Raji (cell line): Measurements from ENCODE around the gene NANS.

Experiments
- POLR2A ChIP-seq: IDR thresholded peaks from 2 replicates; pipeline ENCODE4 v1.6.1; 2011; ENCODE audit warnings: low read depth, low read length, control low read depth; ENCODE audit not compliant: insufficient read depth

NANS gene

DNA sequence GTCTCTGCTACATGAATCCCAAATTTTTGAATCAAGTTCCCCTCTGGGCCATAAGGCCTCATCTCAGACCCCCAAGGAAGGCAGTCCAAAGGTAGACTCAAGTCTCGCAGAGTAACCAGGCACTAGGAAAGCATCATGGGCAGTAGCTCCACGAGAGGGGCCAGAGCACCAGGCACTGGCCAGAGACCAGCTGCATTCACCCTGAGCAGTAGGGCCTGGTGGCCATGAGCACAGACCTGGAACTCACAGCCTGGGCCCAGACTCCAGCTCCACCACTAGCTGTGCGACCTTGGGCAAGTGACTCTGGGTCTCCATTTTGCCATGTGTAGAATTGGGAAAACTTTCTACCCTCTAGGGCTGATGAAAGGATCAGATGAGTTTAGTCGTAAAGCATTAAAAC is 28.5 kb downstream of the NANS start:
- TF ChIP-seq POLR2A, result no peak

DNA sequence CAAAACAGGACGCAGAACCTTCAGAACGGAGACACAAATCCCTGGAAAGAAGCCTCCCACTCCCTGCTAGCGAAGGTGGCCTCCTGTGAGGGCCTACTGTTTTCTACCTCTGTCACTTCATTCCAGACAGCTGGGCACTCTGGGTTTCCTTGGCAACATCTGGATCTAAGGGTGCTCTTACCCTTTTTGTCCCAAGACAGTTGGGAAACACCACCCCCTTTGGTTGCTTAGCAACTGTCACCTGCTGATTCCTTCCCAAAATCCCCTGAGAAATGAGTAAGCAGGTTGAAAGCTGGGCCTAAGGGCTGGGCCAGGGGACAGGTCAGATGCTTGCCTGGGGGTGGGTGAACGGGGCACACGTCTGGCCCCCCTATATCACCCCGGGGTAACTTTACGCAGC is 29.4 kb downstream of the NANS start:
- TF ChIP-seq POLR2A, result no peak

DNA sequence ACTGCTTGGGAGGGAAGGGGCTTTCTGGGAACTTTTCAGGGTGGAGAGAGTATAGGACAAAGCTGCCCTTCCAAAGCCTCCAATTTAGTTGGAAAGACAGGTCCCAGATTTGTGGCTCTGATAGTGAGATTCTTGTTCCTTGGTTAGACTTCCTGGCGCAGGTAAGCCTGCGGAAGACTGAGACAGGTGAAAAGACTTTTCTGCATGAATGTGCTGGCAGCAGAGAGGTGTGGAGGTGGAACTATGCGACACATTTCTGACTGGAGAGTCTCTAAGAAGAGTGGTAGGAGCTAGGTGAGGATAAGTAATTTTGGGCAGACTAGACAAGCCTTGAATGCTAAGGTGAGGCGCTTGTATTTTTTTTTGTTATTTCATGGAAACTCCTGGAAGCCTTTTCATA is 29.9 kb downstream of the NANS start:
- no peak for TF ChIP-seq POLR2A

DNA sequence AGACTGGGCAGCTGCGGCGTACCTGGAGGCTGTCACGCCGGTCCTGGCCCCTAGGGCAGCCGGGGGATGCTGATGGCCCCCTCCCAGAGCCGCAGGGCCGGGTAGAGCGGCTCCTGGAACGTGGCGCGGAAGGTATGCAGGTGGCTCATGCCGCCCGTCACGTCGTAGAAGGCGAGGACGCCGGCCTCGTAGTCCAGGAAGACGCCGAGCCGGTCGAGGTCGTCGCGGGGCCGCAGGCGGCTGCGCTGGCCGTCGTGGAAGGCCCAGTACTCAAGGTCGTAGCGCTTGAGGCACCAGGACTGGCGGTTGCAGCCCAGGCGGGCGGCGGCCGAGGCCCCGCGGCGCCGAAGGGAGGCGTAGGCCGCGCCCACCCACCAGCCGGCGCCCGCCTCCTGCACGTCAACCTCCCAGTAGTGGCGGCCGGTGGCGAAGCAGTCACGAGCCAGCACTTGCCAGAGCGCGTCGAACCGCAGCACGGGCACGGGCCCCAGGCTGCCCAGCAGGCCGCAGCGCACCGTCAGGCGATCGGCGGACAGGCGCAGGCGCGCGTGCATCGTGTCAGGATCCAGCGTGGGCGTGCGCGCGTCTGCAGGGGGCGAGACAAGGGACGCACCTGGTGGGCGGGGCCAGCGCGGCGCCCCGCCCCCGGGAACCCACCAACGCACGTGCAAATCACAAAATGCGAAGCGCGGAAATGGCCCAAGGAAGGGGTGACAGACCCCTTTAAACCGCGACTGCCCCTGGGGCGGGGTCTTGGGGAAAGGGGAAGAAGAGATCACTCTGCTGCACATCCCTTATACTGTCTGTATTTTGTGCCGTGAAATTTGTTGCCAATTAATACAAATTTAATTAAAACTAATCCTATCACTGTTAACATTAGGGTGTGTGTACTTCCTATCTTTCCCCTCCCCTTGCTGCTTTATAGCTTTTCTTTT is 31.2 kb downstream of the NANS start:
- TF ChIP-seq POLR2A, result no peak

DNA sequence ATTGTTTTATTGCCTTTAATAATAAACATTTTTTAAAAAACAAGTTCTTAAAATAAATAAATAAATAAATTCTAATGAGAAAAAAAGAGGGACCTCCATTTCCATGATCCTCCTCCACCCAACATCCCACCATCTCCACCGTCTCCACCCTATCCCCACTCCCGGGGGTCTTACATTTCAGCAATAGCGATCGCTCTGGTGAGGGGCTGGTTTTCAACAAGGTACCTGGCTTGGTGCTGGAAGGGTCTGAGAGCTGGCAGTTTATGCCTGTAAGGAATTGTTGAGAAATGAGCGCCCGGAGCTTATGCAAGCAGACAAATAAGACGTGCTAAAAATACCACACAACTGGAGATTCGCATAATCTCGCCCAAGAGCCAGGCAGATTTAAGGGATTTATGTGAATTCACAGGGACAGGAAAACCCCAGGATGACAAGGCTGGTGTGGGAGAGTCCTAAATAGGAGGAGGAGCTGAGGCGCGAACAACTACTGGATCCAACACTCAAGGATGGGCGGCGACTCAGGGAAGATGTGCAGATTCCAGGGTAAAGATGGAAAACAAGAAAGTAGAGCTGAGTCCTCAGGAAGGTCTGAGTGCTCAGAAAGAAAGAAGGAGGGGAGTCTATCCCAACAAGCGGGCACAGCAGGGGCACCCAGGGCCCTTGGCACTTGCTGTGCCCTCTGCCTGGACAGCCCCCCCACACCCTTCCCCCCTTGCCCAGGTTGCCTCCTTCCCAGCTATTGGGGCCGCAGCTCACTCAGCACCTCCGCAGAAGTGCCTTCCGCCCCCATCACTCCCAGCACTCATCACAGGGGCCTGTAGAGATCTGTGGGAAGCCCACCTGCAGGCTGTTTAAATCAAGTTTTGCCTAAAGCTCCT is 35.4 kb downstream of the NANS start:
- TF ChIP-seq POLR2A, result no peak

DNA sequence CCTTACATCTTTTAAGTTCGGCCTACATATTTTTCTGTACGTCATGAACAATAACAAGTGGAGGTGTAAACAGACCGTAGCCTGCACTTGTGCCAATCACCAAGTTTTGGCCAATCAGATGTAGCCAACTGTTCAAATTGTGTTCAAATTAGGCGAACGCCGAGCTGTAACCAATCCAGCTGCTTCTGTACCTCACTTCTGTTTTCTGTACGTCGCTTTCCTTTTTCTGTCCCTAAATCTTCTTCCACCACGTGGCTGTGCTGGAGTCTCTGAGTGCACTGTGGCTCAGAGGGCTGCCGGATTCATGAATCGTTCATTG is 36.0 kb downstream of the NANS start:
- TF ChIP-seq POLR2A, result no peak

DNA sequence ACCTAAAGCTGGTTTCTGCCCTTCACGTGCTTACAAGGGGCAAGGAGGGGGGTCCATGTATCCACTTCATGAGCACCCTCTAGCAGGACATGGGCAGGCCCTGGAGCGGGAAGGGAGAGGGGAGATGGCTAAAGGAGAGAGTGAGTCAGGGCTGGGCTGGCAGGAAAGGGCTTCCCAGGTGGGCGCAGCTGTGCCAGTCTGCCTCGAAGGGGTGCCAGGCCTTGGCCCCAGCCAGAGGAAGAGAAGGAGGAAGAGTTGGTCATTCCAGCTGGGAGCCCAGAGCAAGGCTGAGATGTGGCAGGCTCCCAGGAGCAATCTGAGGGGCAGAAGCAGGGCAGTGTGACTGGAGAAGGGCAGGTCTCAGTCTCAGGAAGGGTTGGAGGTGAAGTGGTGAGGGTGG is 37.8 kb downstream of the NANS start:
- TF ChIP-seq POLR2A, result no peak

DNA sequence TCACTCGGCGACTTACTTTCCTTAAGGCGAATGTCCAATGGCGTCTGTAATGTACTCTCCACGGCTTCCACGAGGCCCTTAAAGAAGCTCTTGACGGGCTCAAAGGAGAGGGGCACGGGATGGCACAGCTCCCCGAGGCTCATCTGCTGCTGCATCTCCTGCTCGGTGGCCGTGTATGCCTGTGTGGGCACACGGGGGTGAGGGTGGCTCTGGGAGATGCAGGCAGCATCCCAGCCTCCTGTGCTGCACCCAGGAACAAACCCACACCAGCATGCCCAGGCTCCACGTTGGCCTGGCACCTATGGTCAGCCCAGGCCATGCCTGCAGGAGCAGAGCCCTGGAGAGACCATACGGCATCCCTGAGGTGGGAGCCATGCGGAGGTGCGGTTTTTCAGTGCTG is 38.3 kb downstream of the NANS start:
- TF ChIP-seq POLR2A, result no peak

DNA sequence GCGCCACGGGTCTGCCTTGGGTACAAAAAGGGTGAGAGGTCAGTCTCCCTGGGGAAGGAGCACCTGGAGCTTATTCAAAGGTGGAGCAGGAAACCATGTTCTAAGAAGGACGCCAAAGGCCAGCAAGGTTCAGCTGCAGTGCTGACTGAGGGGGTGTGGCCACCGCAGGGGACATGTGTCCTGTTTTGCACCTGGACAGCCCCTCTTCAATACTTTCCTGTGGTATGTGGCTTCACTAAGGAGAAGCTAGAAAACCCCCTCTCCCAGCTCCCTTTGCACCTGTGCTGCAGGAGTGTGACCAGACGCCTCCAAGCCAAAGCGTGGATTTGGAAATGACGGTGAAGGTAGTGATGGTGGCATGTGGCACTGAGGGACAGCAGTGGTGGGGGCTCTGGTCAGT is 38.9 kb downstream of the NANS start:
- TF ChIP-seq POLR2A, result no peak

DNA sequence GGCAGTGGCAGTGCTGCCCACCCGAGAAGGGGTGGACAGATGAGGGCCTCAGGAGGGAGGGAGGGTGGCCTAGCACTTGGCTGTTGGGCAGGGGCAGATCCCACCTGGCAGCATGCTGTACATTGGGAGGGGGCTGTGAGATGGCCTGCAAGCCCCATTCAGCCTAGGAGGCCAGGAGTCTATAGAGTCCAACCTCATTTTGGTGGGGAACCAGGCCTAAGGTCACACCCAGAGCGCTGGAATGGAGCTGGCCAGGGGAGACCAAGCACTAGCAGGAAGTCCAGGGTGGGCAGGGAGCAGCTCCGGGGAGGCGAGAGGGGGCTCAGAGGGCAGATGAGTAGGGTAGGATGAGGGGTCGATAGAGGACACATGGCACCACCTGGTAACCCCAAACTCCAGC is 39.6 kb downstream of the NANS start:
- no peak for TF ChIP-seq POLR2A

DNA sequence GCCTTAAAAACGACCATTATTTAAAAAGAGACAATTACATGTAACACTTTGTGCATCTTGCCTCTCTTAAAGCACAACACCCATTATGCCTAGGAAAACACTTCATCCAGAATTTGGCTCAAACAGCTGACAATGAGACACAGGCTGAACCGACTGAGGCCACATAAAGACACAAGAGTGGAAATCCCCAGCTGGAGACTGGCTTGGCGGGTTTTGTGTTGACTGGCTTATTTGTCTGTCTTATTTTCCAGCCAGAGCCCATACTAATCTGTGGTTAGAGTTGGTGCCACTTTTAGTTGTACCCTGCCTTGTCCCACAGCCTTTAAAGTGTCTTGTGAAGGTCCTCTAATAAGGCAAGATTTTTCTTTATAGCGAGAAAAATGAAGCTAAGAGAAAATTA is 41.3 kb downstream of the NANS start:
- TF ChIP-seq POLR2A, result no peak

DNA sequence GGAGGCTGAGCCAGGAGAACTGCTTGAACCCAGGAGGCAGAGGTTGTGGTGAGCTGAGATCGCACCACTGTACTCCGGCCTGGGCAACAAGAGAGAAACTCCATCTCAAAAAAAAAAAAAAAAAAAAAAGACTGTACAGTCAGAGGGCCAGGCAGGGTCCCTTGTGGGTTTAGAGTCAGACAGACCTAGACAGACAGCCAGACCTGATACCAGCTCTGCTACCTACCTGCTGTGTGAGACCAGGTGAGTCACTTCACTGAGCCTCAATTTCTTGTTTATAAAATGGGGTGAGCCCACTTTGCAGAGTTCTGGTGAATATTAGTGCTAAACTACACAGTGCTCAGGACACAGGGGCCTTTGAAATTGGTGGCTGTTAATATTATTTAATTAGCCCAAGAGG is 42.8 kb downstream of the NANS start:
- TF ChIP-seq POLR2A, result no peak

DNA sequence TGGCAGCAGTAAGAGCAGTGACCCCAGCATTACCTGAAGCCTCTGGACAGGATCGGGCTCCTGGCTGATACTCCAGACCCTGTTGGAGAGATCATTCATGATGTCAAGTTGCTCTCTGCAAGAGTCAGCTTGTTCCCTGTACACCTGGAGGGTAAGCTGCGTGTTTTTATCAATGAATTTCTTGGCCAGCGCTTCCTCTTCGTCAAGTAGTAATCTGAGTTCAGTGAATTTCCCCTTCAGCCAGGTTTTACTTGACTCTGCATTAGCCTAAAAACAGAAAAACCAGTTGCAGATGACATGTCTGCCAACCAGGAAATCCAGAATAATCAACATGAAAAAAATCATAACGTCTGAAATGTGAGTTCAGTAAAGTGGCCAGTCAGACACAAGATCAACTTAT is 43.4 kb downstream of the NANS start:
- TF ChIP-seq POLR2A, result no peak

DNA sequence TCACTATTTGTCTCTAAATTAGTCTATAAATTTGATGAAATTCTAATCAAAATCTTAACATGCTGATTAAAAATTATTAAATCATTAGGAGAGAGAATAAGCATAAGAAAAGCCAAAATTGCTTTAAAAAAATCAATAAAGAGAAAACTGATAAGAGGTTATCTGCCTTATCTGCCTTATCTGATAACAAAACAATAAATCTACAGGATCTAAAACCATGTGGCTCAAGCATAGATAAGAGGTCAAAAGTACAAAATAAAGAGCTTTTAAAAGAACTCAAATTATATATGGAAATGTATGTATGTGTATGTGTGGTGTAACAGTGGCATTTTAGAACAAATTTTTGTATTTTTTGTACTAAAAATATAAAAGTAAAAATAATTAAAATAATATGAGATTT is 43.9 kb downstream of the NANS start:
- TF ChIP-seq POLR2A, result no peak

DNA sequence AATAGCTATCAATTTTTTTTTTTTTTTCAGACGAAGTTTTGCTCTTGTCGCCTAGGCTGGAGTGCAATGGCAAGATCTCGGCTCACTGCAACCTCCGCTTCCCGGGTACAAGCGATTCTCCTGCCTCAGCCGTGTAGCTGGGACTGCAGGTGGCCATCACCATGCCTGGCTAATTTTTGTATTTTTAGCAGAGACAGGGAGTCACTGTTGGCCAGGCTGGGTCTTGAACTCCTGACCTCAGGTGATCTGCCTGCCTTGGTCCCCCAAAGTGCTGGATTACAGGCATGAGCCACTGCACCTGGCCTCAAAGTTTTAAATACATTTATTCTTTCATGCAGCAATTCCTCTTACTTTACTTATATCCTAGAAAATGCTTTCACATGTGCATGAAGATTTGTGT is 44.9 kb downstream of the NANS start:
- TF ChIP-seq POLR2A, result no peak

DNA sequence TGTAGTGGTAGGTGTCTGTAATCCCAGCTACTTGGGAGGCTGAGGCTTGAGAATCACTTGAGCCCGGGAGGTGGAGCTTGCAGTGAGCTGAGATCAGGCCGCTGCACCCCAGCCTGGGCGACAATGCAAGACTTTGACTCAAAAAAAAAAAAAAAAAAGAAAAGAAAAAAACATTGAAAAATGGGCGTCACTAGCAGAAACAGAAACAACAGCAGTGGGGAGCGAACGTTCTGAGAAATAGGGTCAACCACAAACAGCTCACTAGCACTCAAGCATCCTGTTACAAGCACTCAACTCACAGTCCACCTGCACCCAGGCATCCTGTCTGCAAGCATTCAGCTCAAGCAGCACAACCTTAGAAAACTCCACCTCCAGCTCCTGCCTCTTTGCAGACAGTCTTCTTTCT is 45.3 kb downstream of the NANS start:
- TF ChIP-seq POLR2A, result peak; percentile 48; the same call in 1 of the 2 replicates
